HFFc6 (cell line): ENCODE data around the gene FURIN. TPM values are rescaled to one million over a fixed set of nuclear protein-coding genes. Genes with fewer than 3 reads are reported as not detected.
A peak's percentile ranks its signal among the peaks of the same experiment; 100 is the strongest.
"Not testable (repeated sequence)": the region's sequence is repeated elsewhere in the genome, so short reads cannot be mapped to it uniquely, and the experiment has no call there.

Experiments
- DNase-seq: peaks from one replicate; pipeline ENCODE4 v3.0.0-alpha.2; 2018
- H3K27ac Mint-ChIP-seq: 2 replicates; pipeline ENCODE4 v1.8.0; 2020; ENCODE audit warnings: mild to moderate bottlenecking, mixed read lengths
- H3K27me3 Mint-ChIP-seq: 2 replicates; pipeline ENCODE4 v1.8.0; 2021; ENCODE audit warnings: mild to moderate bottlenecking, moderate library complexity, mixed read lengths; ENCODE audit not compliant: insufficient read depth
- H3K36me3 Mint-ChIP-seq: 2 replicates; pipeline ENCODE4 v1.8.0; 2021; ENCODE audit warnings: low read depth, mixed read lengths
- H3K4me1 Mint-ChIP-seq: 2 replicates; pipeline ENCODE4 v1.8.0; 2020; ENCODE audit warnings: low read depth, mixed read lengths
- H3K4me3 Mint-ChIP-seq: 2 replicates; pipeline ENCODE4 v1.8.0; 2020; ENCODE audit warnings: mild to moderate bottlenecking, moderate library complexity, mixed read lengths
- H3K9me3 Mint-ChIP-seq: 2 replicates; pipeline ENCODE4 v1.8.0; 2020; ENCODE audit warnings: mild to moderate bottlenecking, mixed read lengths
- CTCF ChIP-seq: fragments of 200-600 bp; sonication (generic); IDR thresholded peaks from 2 replicates; pipeline ENCODE4 v1.5.0; 2021; ENCODE audit warnings: antibody characterized with exemption, mild to moderate bottlenecking
- total RNA-seq, 6 experiments: library from RNA; stranded (reverse); fragmentation: NEBNext Ultra II Directional; extraction: Animal tissue kit (Norgen Biotek cat#: 25700); gene quantifications; 2 replicates in 1 of 6; 3 replicates in 5 of 6; pipeline ENCODE4 v1.2.3, GENCODE V29; 2021

The FURIN gene
- total RNA-seq, 6 experiments from 2014 or later: 68.9 to 79.4 (median 74.6) TPM

GRCh38 chr15:90921887-90922286, 53.5 kb downstream of the FURIN start:
- no peaks in the 10 kb centered on the region for H3K4me1 Mint-ChIP-seq
- no peak overlapping the region for H3K27ac Mint-ChIP-seq
- TF ChIP-seq CTCF: no peak
- no peak overlapping the region for H3K4me3 Mint-ChIP-seq
- H3K36me3 Mint-ChIP-seq: peaks cover 5% of the 10 kb centered on the region
- no peaks in the 10 kb centered on the region for H3K27me3 Mint-ChIP-seq
- no peak for DNase-seq
- H3K9me3 Mint-ChIP-seq: no peaks in the 10 kb centered on the region

- not testable (repeated sequence) for H3K4me1 Mint-ChIP-seq, DNase-seq, H3K4me3 Mint-ChIP-seq, H3K36me3 Mint-ChIP-seq, H3K27ac Mint-ChIP-seq, H3K9me3 Mint-ChIP-seq, H3K27me3 Mint-ChIP-seq
Measured at GRCh38 chr15:90922712-90923322, 54.4 kb downstream of the FURIN start.

- DNase-seq: no peak
- no peak for TF ChIP-seq CTCF
- H3K27ac Mint-ChIP-seq: no peak overlapping the region
- H3K27me3 Mint-ChIP-seq: no peaks in the 10 kb centered on the region
- H3K9me3 Mint-ChIP-seq: no peaks in the 10 kb centered on the region
- H3K4me1 Mint-ChIP-seq: peaks cover 2% of the 10 kb centered on the region; the same call in 1 of the 2 replicates
- no peak overlapping the region for H3K4me3 Mint-ChIP-seq
- H3K36me3 Mint-ChIP-seq: no peaks in the 10 kb centered on the region; the same call in 1 of the 2 replicates
Measured at GRCh38 chr15:90924375-90924774, 56.0 kb downstream of the FURIN start.

- not testable (repeated sequence) for H3K27me3 Mint-ChIP-seq, H3K27ac Mint-ChIP-seq, H3K4me3 Mint-ChIP-seq, H3K36me3 Mint-ChIP-seq, DNase-seq, H3K9me3 Mint-ChIP-seq
- peaks cover 25% of the 10 kb centered on the region for H3K4me1 Mint-ChIP-seq
Measured at GRCh38 chr15:90926766-90927165, 58.4 kb downstream of the FURIN start.

GRCh38 chr15:90928106-90928505, 59.7 kb downstream of the FURIN start:
- not testable (repeated sequence) for H3K9me3 Mint-ChIP-seq, H3K27me3 Mint-ChIP-seq, H3K4me3 Mint-ChIP-seq, H3K36me3 Mint-ChIP-seq, DNase-seq, H3K27ac Mint-ChIP-seq
- H3K4me1 Mint-ChIP-seq: peaks cover 33% of the 10 kb centered on the region

GRCh38 chr15:90929246-90930019, 61.0 kb downstream of the FURIN start:
- no peak for TF ChIP-seq CTCF
- peak overlapping the region; percentile 92 for H3K27ac Mint-ChIP-seq
- peaks cover 39% of the 10 kb centered on the region for H3K4me1 Mint-ChIP-seq
- peak overlapping the region; percentile 87 for H3K4me3 Mint-ChIP-seq
- H3K9me3 Mint-ChIP-seq: no peaks in the 10 kb centered on the region
- no peaks in the 10 kb centered on the region for H3K36me3 Mint-ChIP-seq
- DNase-seq: no peak
- H3K27me3 Mint-ChIP-seq: no peaks in the 10 kb centered on the region; the same call in 1 of the 2 replicates

- DNase-seq: no peak
- H3K27me3 Mint-ChIP-seq: peaks cover under 1% of the 10 kb centered on the region; the same call in 1 of the 2 replicates
- H3K27ac Mint-ChIP-seq: peak overlapping the region; percentile 92
- no peak for TF ChIP-seq CTCF
- peak overlapping the region; percentile 94 for H3K4me3 Mint-ChIP-seq
- H3K36me3 Mint-ChIP-seq: peaks cover 2% of the 10 kb centered on the region; the same call in 1 of the 2 replicates
- H3K4me1 Mint-ChIP-seq: peaks cover 45% of the 10 kb centered on the region
- H3K9me3 Mint-ChIP-seq: no peaks in the 10 kb centered on the region
Measured at GRCh38 chr15:90930861-90931574, 62.6 kb downstream of the FURIN start.
